ENCODE results near the gene KCTD5.

Gene KCTD5

GRCh38 chr16:2736476-2737237 lies 54.3 kb downstream of the KCTD5 start:
- H3K4me3 Mint-ChIP-seq: no peak overlapping the region
- no peak for DNase-seq
- no peaks in the 10 kb centered on the region for H3K36me3 Mint-ChIP-seq (ENCODE audit: low read depth)
- H3K27ac Mint-ChIP-seq: no peak overlapping the region
- no peaks in the 10 kb centered on the region for H3K9me3 Mint-ChIP-seq
- H3K4me1 Mint-ChIP-seq (ENCODE audit: low read depth): no peaks in the 10 kb centered on the region
- H3K27me3 Mint-ChIP-seq: no peaks in the 10 kb centered on the region

- H3K4me3 Mint-ChIP-seq: no peak overlapping the region
- H3K36me3 Mint-ChIP-seq (ENCODE audit: low read depth): no peaks in the 10 kb centered on the region
- no peaks in the 10 kb centered on the region for H3K27me3 Mint-ChIP-seq
- no peak overlapping the region for H3K27ac Mint-ChIP-seq
- H3K9me3 Mint-ChIP-seq: no peaks in the 10 kb centered on the region
- no peaks in the 10 kb centered on the region for H3K4me1 Mint-ChIP-seq (ENCODE audit: low read depth)
- DNase-seq: no peak
Measured at GRCh38 chr16:2737238-2737605, 54.9 kb downstream of the KCTD5 start.

- Mint-ChIP-seq H3K27me3 (no peaks in the 10 kb centered on the region), H3K36me3 (ENCODE audit: low read depth) (no peaks in the 10 kb centered on the region), H3K4me3 (no peak overlapping the region), H3K27ac (no peak overlapping the region), H3K9me3 (no peaks in the 10 kb centered on the region), H3K4me1 (ENCODE audit: low read depth) (no peaks in the 10 kb centered on the region)
- no peak for DNase-seq
Measured at GRCh38 chr16:2737895-2738418, 55.6 kb downstream of the KCTD5 start.

- H3K36me3 Mint-ChIP-seq (ENCODE audit: low read depth): no peaks in the 10 kb centered on the region
- H3K27me3 Mint-ChIP-seq: no peaks in the 10 kb centered on the region
- no peak for DNase-seq
Measured at GRCh38 chr16:2738615-2739014, 56.3 kb downstream of the KCTD5 start.

GRCh38 chr16:2739625-2740430 lies 57.5 kb downstream of the KCTD5 start:
- Mint-ChIP-seq H3K27me3 (no peaks in the 10 kb centered on the region), H3K4me1 (ENCODE audit: low read depth) (no peaks in the 10 kb centered on the region), H3K36me3 (ENCODE audit: low read depth) (no peaks in the 10 kb centered on the region), H3K9me3 (no peaks in the 10 kb centered on the region), H3K4me3 (no peak overlapping the region), H3K27ac (no peak overlapping the region)
- DNase-seq: no peak

More at GRCh38 chr16:2738615-2739014, 56.3 kb downstream of the KCTD5 start:
- Mint-ChIP-seq H3K27ac (no peak overlapping the region), H3K4me3 (no peak overlapping the region), H3K4me1 (ENCODE audit: low read depth) (no peaks in the 10 kb centered on the region), H3K9me3 (no peaks in the 10 kb centered on the region)

- Mint-ChIP-seq H3K27ac (no peak overlapping the region), H3K36me3 (ENCODE audit: low read depth) (no peaks in the 10 kb centered on the region), H3K4me3 (no peak overlapping the region), H3K4me1 (ENCODE audit: low read depth) (no peaks in the 10 kb centered on the region), H3K9me3 (no peaks in the 10 kb centered on the region), H3K27me3 (no peaks in the 10 kb centered on the region)
- no peak for DNase-seq
Measured at GRCh38 chr16:2740476-2740875, 58.2 kb downstream of the KCTD5 start.

- no peaks in the 10 kb centered on the region for H3K9me3 Mint-ChIP-seq
- no peaks in the 10 kb centered on the region for H3K36me3 Mint-ChIP-seq (ENCODE audit: low read depth)
- no peaks in the 10 kb centered on the region for H3K4me1 Mint-ChIP-seq (ENCODE audit: low read depth)
- H3K4me3 Mint-ChIP-seq: no peak overlapping the region
- H3K27ac Mint-ChIP-seq: no peak overlapping the region
- no peak for DNase-seq
- no peaks in the 10 kb centered on the region for H3K27me3 Mint-ChIP-seq
Measured at GRCh38 chr16:2741168-2741567, 58.8 kb downstream of the KCTD5 start.

- no peaks in the 10 kb centered on the region for H3K4me1 Mint-ChIP-seq (ENCODE audit: low read depth)
- H3K9me3 Mint-ChIP-seq: no peaks in the 10 kb centered on the region
- no peaks in the 10 kb centered on the region for H3K27me3 Mint-ChIP-seq
- H3K36me3 Mint-ChIP-seq (ENCODE audit: low read depth): no peaks in the 10 kb centered on the region
- H3K4me3 Mint-ChIP-seq: no peak overlapping the region
- DNase-seq: no peak
- no peak overlapping the region for H3K27ac Mint-ChIP-seq
Measured at GRCh38 chr16:2742323-2743006, 60.1 kb downstream of the KCTD5 start.

- H3K36me3 Mint-ChIP-seq (ENCODE audit: low read depth): no peaks in the 10 kb centered on the region
- no peak overlapping the region for H3K27ac Mint-ChIP-seq
- H3K27me3 Mint-ChIP-seq: no peaks in the 10 kb centered on the region
- no peaks in the 10 kb centered on the region for H3K9me3 Mint-ChIP-seq
- no peaks in the 10 kb centered on the region for H3K4me1 Mint-ChIP-seq (ENCODE audit: low read depth)
- DNase-seq: no peak
- no peak overlapping the region for H3K4me3 Mint-ChIP-seq
Measured at GRCh38 chr16:2743007-2743810, 60.9 kb downstream of the KCTD5 start.

- Mint-ChIP-seq H3K4me3 (no peak overlapping the region), H3K4me1 (ENCODE audit: low read depth) (no peaks in the 10 kb centered on the region), H3K9me3 (no peaks in the 10 kb centered on the region), H3K27ac (no peak overlapping the region), H3K36me3 (ENCODE audit: low read depth) (peaks cover 4% of the 10 kb centered on the region), H3K27me3 (no peaks in the 10 kb centered on the region)
- DNase-seq: no peak
Measured at GRCh38 chr16:2744711-2745110, 62.4 kb downstream of the KCTD5 start.

GRCh38 chr16:2745116-2745890 lies 63.0 kb downstream of the KCTD5 start:
- Mint-ChIP-seq H3K4me1 (ENCODE audit: low read depth) (no peaks in the 10 kb centered on the region), H3K36me3 (ENCODE audit: low read depth) (peaks cover 8% of the 10 kb centered on the region), H3K27ac (no peak overlapping the region), H3K9me3 (no peaks in the 10 kb centered on the region), H3K4me3 (no peak overlapping the region), H3K27me3 (no peaks in the 10 kb centered on the region)
- no peak for DNase-seq

- Mint-ChIP-seq H3K36me3 (ENCODE audit: low read depth) (peaks cover 14% of the 10 kb centered on the region), H3K4me3 (no peak overlapping the region), H3K4me1 (ENCODE audit: low read depth) (peaks cover 6% of the 10 kb centered on the region), H3K27ac (no peak overlapping the region), H3K27me3 (no peaks in the 10 kb centered on the region), H3K9me3 (no peaks in the 10 kb centered on the region)
- DNase-seq: no peak
Measured at GRCh38 chr16:2745961-2746360, 63.6 kb downstream of the KCTD5 start.

- Mint-ChIP-seq H3K4me1 (ENCODE audit: low read depth) (peaks cover 15% of the 10 kb centered on the region), H3K4me3 (no peak overlapping the region), H3K36me3 (ENCODE audit: low read depth) (peaks cover 37% of the 10 kb centered on the region), H3K9me3 (peaks cover 2% of the 10 kb centered on the region), H3K27me3 (no peaks in the 10 kb centered on the region), H3K27ac (no peak overlapping the region)
- no peak for DNase-seq
Measured at GRCh38 chr16:2748757-2749455, 66.6 kb downstream of the KCTD5 start.

All from activated T-cell treated with anti-CD3 and anti-CD28 coated beads, Interleukin-2, amount 50 U/mL, for 24 hours (primary cell).